Fibroblast of skin of left quadriceps (primary cell): ENCODE measurements around the gene NLN.
A peak's percentile ranks its signal among the peaks of the same experiment; 100 is the strongest.
"Not testable (repeated sequence)": the region's sequence is repeated elsewhere in the genome, so short reads cannot be mapped to it uniquely, and the experiment has no call there.

ENCODE experiments used
- DNase-seq, 2 experiments: peaks; one replicate each; pipeline ENCODE4 v3.0.0-alpha.2; 2013; ENCODE audit warnings: low read depth in 2 of 2

NLN gene

DNA sequence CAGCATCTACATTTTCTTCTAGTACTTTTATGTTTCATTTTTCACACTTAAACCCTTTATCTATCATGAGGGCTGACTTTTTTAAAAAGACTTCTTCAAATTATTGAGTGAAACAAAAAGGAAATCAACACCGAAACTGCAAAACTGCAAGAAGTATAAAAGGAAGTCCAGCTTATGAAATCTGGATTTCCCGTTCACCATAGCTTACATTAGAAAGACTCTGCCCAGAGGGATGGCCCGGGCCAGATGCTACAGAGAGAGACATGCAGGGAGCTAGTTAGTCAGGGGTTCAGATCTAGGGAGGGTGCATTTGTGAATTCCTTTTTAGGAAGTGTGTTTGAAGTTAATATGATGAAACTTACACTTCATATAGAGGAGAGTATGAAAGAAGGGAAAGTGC is 10.0 kb downstream of the NLN start:
- DNase-seq: not testable (repeated sequence)

DNA sequence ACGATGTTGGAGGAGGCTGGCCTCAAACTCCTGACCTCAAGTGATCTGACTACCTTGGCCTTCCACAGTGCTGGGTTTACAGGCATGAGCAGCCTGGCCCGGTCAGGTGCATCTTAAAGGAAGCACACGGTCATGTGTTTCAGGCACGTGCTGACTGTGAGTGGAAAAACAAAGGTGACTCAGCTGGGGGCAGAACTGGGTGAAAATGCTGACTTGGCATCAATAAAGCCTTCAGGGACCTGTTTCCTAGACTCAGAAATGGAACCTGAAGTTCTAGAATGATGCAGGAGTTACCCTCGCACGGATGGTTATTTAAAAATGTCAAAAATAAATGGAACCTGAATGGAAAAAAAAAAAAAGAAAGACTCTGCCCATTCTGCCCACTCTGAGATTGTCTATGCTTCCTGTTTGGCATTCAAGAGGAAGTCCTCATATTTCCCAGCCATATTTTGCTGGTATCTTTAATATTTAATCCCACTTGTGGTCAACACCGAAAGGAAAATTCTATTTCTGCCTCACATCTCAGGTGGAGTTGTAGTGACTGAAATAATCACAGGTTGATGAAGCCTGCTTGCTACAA is 12.3 kb downstream of the NLN start:
- DNase-seq: not testable (repeated sequence)

DNA sequence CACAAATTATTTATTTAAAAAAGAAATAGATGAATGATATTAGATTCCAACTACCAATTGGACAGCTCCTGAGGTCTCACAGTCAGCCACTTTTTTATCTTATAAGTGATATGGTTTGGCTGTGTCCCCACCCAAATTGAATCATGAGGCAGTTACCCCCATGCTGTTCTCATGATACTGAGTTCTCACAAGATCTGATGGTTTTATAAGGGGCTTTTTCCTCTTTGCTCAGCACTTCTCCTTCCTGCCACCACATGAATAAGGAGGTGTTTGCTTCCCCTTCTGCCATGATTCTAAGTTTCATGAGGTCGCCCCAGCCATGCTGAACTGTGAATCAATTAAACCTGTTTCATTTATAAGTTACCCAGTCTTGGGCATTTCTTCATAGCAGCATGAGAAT is 12.9 kb downstream of the NLN start:
- no peak for DNase-seq

DNA sequence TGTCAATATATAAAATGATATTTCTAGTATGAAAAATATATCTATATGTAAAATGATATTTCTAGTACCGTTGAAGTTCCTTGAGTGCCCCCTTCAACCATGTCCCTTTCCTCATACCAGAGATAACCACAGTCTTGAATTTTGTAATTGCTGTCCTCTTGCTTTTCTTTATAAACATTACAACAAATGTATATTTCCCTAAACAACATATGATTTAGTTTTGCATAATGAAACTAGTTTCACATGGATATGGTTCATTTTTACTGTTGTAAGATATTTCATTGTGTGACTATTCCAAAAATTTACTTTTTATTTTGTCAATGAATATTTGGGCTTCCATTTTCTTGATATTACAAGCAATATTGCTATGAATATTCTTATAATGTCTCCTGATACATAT is 14.0 kb downstream of the NLN start:
- DNase-seq: no peak

DNA sequence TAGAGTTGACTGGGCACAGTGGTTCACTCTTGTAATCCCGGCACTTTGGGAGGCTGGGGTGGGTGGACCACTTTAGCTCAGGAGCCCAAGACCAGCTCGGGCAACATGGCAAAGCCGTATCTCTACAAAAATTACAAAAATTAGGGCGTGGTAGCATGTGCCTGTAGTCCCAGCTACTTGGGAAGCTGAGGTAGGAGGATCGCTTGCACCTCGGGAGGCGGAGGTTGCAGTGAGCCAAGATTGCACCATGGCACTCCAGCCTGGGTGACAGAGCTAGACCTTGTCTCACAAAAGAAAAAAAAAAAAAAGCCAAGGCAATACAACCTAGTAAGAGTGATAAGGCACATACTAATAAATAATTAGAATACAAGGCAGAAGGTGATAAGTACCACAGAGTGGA is 15.8 kb downstream of the NLN start:
- no peak for DNase-seq

DNA sequence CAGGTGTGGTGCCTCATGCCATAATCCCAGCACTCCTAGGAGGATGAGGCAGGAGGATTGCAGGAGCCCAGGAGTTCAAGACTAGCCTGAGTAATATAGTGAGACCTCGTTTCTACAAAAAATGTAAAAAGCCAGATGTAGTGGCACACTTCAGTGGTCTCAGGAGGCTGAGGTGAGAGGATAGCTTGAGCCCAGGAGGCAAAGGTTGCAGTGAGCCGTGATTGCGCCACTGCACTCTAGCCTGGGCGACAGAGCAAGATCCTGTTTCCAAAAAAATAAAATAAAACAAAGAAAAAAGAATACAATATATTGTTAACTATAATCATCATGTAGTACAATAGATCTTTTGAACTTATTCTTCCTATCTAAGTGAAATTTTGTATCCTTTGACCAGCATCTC is 16.3 kb downstream of the NLN start:
- no peak for DNase-seq

DNA sequence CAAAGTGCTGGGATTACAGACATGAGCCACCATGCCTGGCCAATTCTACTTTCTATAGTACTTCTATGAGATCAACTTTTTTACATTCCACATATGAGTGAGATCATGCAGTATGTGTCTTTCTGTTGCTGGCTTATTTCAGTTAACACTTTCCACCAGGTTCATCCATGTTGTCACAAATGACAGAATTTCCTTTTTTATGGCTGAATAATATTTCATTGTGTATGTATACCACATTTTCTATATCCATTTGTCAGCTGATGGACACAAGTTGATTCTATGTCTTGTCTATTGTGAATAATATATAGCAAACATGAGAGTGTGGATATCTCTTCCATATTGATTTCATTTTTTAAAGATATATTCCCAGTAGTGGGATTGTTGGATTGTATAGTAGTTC is 17.2 kb downstream of the NLN start:
- no peak for DNase-seq

DNA sequence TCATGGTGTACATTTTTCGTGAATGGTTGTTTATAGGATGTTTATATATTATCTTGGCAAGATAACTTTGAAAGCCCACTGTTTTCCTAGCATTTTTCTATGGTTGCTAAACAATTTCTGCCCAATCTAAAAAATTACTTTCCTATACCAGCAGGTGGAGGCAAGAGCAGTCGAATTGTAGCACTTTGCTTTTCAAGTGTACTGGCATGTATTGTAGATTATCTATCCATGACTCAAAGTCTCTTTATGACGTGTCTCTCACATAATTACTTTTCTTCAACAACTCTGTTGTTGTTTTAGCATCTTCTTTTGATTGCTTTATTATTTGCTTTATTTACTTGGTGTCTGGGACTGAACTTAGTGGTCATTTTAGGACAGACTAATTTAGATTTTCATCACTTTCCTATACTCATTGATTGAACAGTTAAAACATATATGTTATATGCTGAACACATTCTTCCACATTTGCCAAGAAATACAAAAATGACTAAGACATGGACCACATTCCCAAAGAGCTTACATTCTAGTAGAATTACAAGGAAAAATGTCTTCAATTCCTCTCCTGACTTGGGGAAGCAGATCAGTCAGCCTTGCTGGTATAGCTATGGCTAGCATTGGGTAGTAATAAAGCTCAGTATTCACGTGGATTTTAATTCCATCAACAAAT is 20.7 kb downstream of the NLN start:
- peak; percentile 75 to 79 for DNase-seq

DNA sequence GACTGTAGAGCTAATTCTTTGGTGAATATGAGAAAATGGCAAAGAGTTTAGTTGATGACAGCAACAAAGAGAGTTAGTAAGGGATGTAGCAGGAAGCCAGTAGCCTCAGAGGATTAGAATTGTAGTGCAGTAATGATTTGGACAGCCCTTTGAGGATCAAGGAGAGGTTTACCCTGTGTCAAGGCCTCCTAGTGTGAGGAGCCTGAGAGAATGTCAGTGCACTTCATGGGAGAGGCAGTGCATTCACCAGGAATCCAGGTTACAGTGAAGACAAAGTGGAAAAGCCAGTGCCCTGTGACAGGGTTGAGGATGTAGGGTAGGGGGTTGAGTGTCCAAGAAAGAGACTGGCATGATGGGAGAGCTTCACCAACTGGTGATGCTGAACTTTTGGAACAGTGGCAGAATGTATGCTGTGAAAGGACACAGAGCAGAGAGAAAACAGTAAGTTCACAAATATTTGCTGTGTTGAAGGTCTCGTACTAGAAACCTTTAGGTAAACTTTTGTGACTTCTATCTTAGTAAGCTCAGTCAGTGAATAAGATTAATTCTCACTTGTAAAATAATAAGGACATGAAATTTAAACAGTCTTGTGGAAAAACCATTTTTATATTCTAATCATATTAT is 27.3 kb downstream of the NLN start:
- DNase-seq: no peak

DNA sequence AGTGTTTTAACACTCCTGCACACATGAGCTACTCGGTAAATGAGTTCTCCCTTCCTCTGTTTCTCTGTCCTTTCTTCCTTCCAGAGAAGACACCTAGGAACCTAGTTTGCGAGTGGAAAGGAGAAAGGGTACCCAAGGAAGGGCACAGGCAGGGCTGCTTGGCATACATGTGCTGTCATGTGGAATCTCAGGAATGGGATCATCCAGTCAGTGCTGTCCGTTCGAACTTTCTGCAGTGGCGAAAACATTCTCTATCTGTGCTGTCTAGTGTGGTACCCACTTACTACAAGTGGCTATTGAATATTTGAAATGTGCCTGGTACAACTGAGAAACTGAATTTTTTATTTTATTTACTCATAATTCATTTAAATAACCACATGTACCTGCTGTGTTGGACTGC is 28.0 kb downstream of the NLN start:
- no peak for DNase-seq

DNA sequence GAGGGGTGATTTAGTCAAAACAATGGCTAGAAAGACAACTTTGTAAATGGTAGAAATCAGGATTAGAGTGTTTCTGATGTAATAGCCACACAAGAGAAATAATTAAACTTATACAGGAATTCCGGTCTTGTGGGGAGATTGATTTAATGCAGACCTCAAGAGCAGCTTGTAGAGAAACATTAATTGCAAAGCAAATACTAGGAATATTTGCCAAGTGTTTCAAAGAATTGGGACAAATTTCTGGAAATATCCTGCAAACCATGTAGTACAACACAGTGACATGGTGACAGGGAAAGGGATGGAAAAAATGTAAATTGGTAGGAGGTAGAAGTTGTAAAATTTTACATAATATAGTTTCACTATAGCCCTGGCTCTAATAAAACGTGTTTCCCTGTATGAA is 28.9 kb downstream of the NLN start:
- DNase-seq: no peak

DNA sequence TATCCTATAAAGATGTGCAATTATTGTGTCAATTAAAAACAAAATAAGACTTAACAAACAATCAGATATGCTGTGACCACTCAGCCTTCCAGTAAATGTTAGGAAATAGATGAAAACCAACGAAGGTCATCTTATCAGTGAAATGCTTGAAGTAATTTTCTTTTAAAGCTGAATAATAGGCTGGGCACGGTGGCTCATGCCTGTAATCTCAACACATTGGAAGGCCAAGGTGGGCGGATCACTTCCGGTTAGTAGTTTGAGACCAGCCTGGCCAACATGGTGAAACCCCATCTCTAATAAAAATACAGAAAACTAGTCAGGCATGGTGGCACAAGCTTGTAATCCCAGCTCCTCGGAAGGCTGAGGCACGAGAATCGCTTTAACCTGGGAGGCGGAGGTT is 31.2 kb downstream of the NLN start:
- no peak for DNase-seq

DNA sequence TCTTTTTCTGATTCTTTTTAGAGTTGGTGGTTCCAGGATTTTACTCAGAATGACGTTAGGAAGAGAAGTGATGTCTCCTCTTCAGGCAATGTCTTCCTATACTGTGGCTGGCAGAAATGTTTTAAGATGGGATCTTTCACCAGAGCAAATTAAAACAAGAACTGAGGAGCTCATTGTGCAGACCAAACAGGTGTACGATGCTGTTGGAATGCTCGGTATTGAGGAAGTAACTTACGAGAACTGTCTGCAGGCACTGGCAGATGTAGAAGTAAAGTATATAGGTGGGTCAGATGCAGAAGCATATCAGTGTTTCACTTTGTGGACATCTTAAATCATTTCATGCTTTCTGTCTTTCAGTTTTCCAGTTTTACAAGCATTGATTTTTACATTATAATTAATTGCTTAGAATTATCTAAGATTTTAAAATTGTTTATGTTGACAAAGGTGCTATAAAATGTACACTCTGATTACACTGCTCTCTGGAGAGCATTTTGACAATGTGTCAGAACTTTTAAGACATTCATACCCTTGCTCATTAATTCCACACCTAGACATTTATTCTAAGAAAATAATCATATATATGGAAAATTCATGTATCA is 36.6 kb downstream of the NLN start:
- DNase-seq: no peak

DNA sequence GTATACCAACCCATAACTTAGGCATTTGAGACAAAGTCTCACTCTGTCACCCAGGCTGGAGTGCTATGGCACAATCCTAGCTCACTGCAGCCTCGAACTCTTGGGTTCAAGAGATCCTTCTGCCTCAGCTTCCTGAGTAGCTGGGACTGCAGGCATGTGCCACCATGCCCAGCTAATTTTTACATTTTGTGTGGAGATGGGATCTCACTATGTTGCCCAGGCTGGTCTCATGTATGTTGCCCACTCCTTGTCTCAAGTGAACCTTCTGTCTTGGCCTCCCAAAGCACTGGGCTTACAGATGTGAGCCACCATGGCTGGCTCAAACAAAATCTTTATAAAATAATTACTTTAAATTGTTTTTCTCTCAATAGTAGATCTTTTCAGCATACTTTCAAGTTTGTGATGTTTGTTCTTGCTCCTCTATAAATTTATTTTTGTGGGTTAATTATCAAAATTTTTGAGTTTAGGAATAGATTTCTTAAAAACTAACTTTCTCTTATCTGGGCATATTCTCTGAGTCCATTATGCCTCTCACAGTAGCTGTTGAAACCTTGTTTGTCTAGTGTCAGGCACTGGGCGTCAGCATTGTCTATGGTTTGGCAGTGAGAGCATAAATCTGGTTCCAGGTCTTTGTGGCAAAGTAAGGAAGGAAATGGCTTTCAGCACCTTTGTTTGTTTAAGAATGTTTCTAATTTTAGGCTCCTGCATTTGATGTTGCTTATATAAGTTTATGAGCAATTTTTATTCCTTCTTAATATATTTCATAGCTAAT is 38.7 kb downstream of the NLN start:
- peak; percentile 32 to 40 for DNase-seq

DNA sequence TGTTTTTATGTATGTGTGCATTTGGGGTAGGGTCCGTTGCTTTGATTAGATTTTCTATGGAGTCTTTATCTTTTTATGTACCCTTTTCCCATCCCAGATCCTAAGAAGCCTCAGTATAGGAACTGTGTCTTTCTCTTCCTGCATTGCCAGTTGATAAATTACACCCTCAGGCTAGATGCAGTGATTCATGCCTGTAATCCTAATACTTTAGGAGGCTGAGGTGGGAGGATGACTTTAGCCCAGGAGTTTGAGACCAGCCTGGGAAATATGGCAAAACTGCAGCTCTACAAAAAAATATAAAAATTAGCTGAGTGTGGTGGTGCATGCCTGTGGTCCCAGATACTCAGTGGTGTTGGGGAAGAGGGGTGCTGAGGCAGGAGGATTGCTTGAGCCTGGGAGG is 40.2 kb downstream of the NLN start:
- DNase-seq: no peak

DNA sequence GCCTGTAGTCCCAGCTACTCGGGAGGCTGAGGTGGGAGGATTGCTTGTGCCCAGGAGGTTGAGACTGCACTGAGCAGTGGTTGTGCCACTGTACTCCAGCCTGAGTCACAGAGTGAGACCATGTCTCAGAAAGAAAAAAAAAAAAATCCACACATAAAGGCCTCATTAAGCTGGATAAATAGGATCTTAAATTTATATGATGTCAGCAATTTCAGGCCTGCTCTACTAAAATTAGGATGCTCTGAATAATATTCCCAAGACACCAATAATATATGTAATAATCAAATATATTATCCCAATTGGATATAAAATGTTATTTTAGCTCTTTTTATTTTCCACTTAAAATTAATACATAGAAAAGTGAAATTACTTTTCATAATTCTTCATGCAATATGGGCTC is 43.6 kb downstream of the NLN start:
- no peak for DNase-seq

DNA sequence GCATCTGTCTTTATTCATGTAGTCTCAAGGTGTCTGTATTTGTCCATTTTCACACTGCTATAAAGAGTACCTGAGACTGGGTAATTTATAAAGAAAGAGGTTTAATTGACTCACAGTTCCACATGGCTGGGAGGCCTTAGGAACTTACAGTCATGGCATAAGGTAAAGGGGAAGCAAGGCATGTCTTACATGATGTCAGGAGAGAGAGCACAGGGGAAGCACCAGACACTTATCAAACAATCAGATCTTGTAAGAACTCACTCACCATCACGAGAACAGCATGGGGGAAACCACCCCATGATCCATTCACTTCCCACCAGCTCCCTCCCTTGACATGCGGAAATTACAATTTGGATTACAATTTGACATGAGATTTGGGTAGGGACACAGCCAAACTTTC is 44.2 kb downstream of the NLN start:
- DNase-seq: no peak

DNA sequence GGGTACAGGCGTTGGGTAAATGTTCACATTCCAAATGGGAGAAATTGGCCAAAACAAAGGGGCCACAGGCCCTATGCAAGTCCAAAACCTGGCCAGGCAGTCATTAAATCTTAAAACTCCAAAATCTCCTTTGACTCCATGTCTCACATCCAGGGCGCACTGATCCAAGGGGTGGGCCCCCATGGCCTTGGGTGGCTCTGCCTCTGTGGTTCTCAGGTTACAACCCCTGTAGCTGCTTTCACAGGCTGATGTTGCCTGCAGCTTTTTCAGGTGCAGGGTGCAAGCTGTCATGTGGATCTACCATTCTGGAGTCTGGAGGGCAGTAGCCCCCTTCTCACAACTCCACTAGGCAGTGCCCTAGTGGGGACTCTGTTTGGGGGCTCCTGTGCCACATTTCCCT is 44.8 kb downstream of the NLN start:
- DNase-seq: no peak

DNA sequence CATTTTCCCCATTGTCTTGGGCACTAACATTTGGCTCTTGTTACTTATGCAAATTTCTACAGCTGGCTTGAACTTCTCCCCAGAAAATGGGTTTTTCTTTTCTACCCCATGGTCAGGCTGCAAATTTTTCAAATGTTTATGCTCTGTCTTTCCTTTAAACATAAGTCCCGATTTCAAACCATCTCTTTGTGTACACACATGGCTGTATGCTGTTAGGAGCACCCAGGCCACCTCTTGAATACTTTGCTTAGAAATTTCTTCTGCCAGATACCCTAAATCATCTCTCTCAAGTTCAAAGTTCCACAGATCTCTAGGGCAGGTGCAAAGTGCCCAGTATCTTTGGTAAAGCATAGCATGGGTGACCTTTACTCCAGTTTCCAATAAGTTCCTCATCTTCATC is 45.6 kb downstream of the NLN start:
- DNase-seq: no peak

DNA sequence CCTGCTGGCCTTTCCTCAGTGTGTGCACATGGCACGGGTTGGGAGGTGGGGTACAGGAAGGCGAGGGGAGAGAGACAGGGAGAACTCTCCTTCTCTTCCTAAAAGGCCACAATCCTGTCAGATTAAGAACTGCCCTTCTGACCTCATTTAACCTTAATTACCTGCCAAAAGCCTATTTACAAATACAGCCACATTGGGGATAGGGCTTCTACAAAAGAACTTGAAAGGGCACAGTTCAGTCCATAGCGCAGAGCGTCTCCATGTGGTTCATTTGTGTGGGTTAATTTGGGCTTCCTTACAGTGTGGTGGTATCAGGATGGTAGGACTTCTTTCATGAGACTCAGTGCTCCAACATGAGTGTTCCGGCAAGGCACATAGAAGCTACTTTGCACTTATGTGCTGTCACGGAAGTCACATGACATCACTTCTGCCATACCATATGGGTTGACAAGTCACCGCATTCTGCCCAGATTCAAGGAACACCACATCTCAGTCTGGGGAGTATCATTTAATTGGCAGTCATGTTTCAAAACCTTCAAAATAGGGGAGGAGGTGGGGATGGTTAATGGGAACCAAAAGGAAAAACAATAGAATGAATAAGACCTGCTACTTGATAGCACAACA is 46.8 kb downstream of the NLN start:
- no peak for DNase-seq

DNA sequence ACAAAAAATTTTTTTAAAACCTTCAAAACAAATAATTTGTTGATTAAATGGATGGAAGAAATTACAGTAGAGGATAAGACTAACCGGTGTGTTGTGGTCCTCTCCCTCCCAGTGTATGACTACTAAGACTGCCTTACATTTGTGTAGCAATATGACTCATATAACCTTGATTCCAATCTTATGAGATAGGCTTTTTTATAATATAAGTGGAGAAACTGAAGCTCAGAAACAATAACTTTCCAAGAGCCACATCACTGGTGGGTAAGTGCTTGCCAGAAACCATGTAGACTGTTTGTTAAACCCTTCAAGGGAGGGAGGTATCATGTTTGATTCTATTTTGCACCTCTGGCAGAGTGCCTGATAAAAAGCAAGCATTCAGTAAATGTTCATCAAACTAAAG is 47.5 kb downstream of the NLN start:
- DNase-seq: peak; percentile 84 to 86

DNA sequence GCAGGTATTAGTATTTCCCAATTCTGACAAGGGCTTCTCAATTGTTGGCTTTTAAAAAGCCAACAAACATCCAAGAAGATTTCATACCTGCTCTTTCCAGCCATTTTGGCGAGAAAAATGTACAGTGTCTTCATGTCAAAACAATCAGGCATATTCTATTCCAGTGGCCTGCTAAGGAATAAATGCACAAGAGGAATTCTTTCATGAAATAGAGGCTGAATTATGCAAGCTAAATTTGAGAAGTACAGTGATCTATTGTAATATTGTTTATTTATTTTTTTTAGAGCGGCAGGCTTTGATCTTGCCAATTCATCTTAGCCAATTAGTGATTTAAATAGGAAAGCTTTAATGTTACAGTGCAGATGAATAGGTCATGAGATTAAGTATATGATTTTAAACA is 49.3 kb downstream of the NLN start:
- DNase-seq: no peak
